GM12878 (cell line): Measurements from ENCODE around the gene TCF15. TPM values are rescaled to one million over a fixed set of nuclear protein-coding genes. Genes with fewer than 3 reads are reported as not detected.

Source experiments
- ATAC-seq: fragments of 200-7000 bp; cut with Tn5 transposase; 3 replicates; pipeline ENCODE4 v1.9.1; 2020; ENCODE audit warnings: mild to moderate bottlenecking, moderate library complexity
- BruUV-seq: library from RNA; stranded (reverse); fragments of 400-500 nt; replicated peaks from 2 replicates; lab custom pipeline; 2021; lab: Mats Ljungman, UMichigan
- CTCF ChIA-PET: fragments of 300-600 bp; sonication (Branson Sonifier 250); formaldehyde crosslinking; extraction: SDS; loops from one replicate; lab custom pipeline; 2021; ENCODE audit warnings: inconsistent platforms; lab: Yijun Ruan, JAX
- POLR2A ChIA-PET: fragments of 350-600 bp; formaldehyde crosslinking; extraction: SDS; loops from one replicate; lab custom pipeline; 2021; ENCODE audit warnings: inconsistent platforms; lab: Charles Lee
- RAD21 ChIA-PET: fragments of 300-600 bp; sonication (Branson Sonifier 250); formaldehyde crosslinking; loops from one replicate; lab custom pipeline; 2023; ENCODE audit warnings: antibody characterized with exemption; ENCODE audit not compliant: unreplicated experiment; lab: Charles Lee
- SMC1A ChIA-PET: fragments of 300-600 bp; sonication (Branson Sonifier 250); formaldehyde crosslinking; loops from one replicate; lab custom pipeline; 2023; ENCODE audit not compliant: unreplicated experiment, uncharacterized antibody; lab: Charles Lee
- DNase-seq: peaks from one replicate; pipeline ENCODE4 v3.0.0-alpha.2; 2011; ENCODE audit warnings: low read depth, low spot score
- FAIRE-seq: peaks from 3 replicates; lab custom pipeline; 2011; peaks lifted over from hg19 to GRCh38; lab: Jason Lieb, UNC
- H2AFZ ChIP-seq: 2 replicates; pipeline ENCODE4 v1.6.0; 2011; ENCODE audit warnings: low read depth, low read length, control low read depth; ENCODE audit not compliant: control insufficient read depth
- H3K27ac ChIP-seq: 2 replicates; pipeline ENCODE4 v1.5.1; 2011; ENCODE audit warnings: control low read depth; ENCODE audit not compliant: control insufficient read depth, insufficient read depth
- H3K27me3 ChIP-seq, 2 experiments: replicated peaks in 1 of 2; 2 replicates each; pipeline versions ENCODE4 v1.6.0 to v1.6.1; 2011; ENCODE audit warnings: low read length in 1 of 2; ENCODE audit not compliant: control insufficient read depth in 2 of 2, insufficient read depth in 2 of 2
- H3K36me3 ChIP-seq, 2 experiments: 2 replicates each; pipeline ENCODE4 v1.5.1; 2011; ENCODE audit warnings: low read length in 1 of 2; ENCODE audit not compliant: control insufficient read depth in 2 of 2, insufficient read depth in 2 of 2
- H3K4me1 ChIP-seq: 2 replicates; pipeline ENCODE4 v1.6.1; 2011; ENCODE audit warnings: mild to moderate bottlenecking, low read length, moderate library complexity, mixed read lengths; ENCODE audit not compliant: control insufficient read depth, insufficient read depth
- H3K4me2 ChIP-seq: 2 replicates; pipeline ENCODE4 v1.6.0; 2011; ENCODE audit warnings: control low read depth; ENCODE audit not compliant: control insufficient read depth, insufficient read depth
- H3K4me3 ChIP-seq: fragments of 200-600 bp; sonication (generic); 2 replicates; pipeline ENCODE4 v1.5.1; 2016
- H3K79me2 ChIP-seq: 2 replicates; pipeline ENCODE4 v1.6.0; 2011; ENCODE audit warnings: low read length; ENCODE audit not compliant: control insufficient read depth, insufficient read depth
- H3K9ac ChIP-seq: 2 replicates; pipeline ENCODE4 v1.8.0; 2011; ENCODE audit warnings: low read length, control low read depth, mixed read lengths; ENCODE audit not compliant: control insufficient read depth, insufficient read depth
- H3K9me3 ChIP-seq: replicated peaks from 3 replicates; pipeline ENCODE4 v1.5.1; 2011; ENCODE audit warnings: mild to moderate bottlenecking, low read length; ENCODE audit not compliant: control insufficient read depth, insufficient read depth
- H4K20me1 ChIP-seq: 2 replicates; pipeline ENCODE4 v1.6.0; 2011; ENCODE audit not compliant: control insufficient read depth, insufficient read depth
- ASH2L ChIP-seq: fragments of 300-600, 200-600 bp; sonication (generic); IDR thresholded peaks from 2 replicates; pipeline ENCODE4 v1.6.1; 2017; ENCODE audit warnings: low read depth, mild to moderate bottlenecking, borderline replicate concordance
- HDAC2 ChIP-seq: fragments of 200-600 bp; sonication (generic); IDR thresholded peaks from 2 replicates; pipeline ENCODE4 v1.6.1; 2017
- IKZF1 ChIP-seq: fragments of 450-650 bp; conservative IDR thresholded peaks from 2 replicates; pipeline ENCODE4 v1.6.1; 2017; ENCODE audit warnings: antibody characterized with exemption, mild to moderate bottlenecking
- NR2C1 ChIP-seq: fragments of 450-650 bp; IDR thresholded peaks from 2 replicates; pipeline ENCODE4 v1.6.1; 2017; ENCODE audit warnings: antibody characterized with exemption, mild to moderate bottlenecking, moderate library complexity
- PAX5 ChIP-seq: IDR thresholded peaks from 2 replicates; pipeline ENCODE4 v1.6.1; 2011; ENCODE audit warnings: low read depth, low read length, borderline replicate concordance
- RB1 ChIP-seq: fragments of 450-650 bp; formaldehyde crosslinking; IDR thresholded peaks from 2 replicates; pipeline ENCODE4 v1.6.1; 2017; ENCODE audit warnings: mild to moderate bottlenecking, borderline replicate concordance
- SREBF2 ChIP-seq: IDR thresholded peaks from 2 replicates; pipeline ENCODE4 v1.6.1; 2012; ENCODE audit warnings: mild to moderate bottlenecking, low read length
- SUZ12 ChIP-seq: fragments of 200-600 bp; sonication (generic); IDR thresholded peaks from one replicate; pipeline ENCODE4 v1.6.1; 2018; ENCODE audit warnings: antibody characterized with exemption, mild to moderate bottlenecking; ENCODE audit not compliant: unreplicated experiment
- WGBS: methylation state at CpG from one replicate; pipeline ENCODE4 v1.1.6; 2016; ENCODE audit warnings: low lambda C conversion rate; ENCODE audit not compliant: insufficient replicate concordance, insufficient coverage; ENCODE audit errors: missing lambda C conversion rate; 5-methylcytosine and 5-hydroxymethylcytosine counted together
- in situ Hi-C: fragments of 300-500 bp; cut with MboI; formaldehyde crosslinking; loops from 9 replicates; pipeline ENCODE4 v1.14.3; 2018; ENCODE audit warnings: mixed read lengths
- intact Hi-C: fragments of 100-400 bp; cut with micrococcal nuclease; formaldehyde crosslinking; loops from one replicate; pipeline ENCODE4 v1.14.2; 2022; ENCODE audit not compliant: unreplicated experiment
- polyA plus RNA-seq, 11 experiments: library from polyadenylated mRNA; depleted of rRNA in 4 of 11; unstranded in 6 of 11; stranded (reverse) in 5 of 11; fragments of >200 nt; fragmentation: Nextera tagmentation in 4 of 11; fragmentation: Illumina TruSeq in 1 of 11; extraction: Ambion mirVana in 4 of 11; extraction: Trizol in 1 of 11; gene quantifications; 1 replicate in 1 of 11; 2 replicates in 10 of 11; pipeline versions ENCODE4 v1.2.1 to v1.2.3, GENCODE V29; 2011 to 2016; ENCODE audit warnings: inconsistent platforms in 2 of 11, missing spikeins in 2 of 11, low read depth in 1 of 11
- total RNA-seq, 4 experiments: library from RNA; depleted of rRNA in 3 of 4; stranded (reverse); fragments of >200 nt in 3 of 4; fragmentation: Illumina TruSeq in 1 of 4; extraction: Trizol in 1 of 4; gene quantifications; 2 replicates each; pipeline versions ENCODE4 v1.2.1 to v1.2.3, GENCODE V29; 2013 to 2021
- TF ChIP-seq, protein P1 (sequence below): fragments of 450-650 bp; conservative IDR thresholded peaks from 2 replicates; pipeline ENCODE4 v1.6.1; 2017; ENCODE audit warnings: mild to moderate bottlenecking, moderate library complexity

Gene TCF15
- total and polyA plus RNA-seq, 10 of the 15 experiments (the other 5 are each of a cell fraction or from before 2014, with no cell fraction given), result 0.08 TPM; not detected in 9

DNA sequence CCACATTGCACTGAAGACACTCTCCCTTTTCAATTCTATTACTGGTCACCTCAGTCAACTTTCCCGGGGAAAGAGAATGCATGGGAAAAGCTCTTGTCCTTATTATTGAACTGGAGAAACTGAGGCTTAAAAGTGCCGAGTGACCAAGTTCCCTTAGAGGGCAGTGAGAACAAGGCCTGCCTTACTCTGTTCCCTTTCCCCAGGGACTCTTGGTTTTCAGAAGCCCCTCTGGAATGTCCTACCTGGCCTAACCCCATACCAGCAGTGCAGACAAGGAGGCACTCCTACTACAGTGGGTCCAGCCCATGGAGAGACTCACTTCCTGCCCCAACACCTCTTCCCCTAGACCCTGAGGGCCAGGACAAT, 36.7 kb upstream of the TCF15 start:
- TF ChIP-seq NR2C1 (no peak), RB1 (no peak), SUZ12 (no peak), HDAC2 (no peak), ASH2L (no peak), SREBF2 (no peak), IKZF1 (no peak), PAX5 (no peak)
- TF ChIP-seq, protein P1, sequence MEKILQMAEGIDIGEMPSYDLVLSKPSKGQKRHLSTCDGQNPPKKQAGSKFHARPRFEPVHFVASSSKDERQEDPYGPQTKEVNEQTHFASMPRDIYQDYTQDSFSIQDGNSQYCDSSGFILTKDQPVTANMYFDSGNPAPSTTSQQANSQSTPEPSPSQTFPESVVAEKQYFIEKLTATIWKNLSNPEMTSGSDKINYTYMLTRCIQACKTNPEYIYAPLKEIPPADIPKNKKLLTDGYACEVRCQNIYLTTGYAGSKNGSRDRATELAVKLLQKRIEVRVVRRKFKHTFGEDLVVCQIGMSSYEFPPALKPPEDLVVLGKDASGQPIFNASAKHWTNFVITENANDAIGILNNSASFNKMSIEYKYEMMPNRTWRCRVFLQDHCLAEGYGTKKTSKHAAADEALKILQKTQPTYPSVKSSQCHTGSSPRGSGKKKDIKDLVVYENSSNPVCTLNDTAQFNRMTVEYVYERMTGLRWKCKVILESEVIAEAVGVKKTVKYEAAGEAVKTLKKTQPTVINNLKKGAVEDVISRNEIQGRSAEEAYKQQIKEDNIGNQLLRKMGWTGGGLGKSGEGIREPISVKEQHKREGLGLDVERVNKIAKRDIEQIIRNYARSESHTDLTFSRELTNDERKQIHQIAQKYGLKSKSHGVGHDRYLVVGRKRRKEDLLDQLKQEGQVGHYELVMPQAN, result no peak
- TF ChIP-seq, all 136 proteins: peak for 0
- RAD21 ChIA-PET, result interaction anchor here (1.4 to 4.3 kb wide), 7 partner anchors 17 to 293 kb away, joined by 3 to 29 read pairs (median 8); no protein-coding TSS in a partner anchor
- FAIRE-seq, result no peak
- H3K36me3 ChIP-seq, result peaks cover 0 to 4% of the 10 kb centered on the region in 2 experiments; a peak in 3 of 4 replicates
- no peak overlapping the region for H2AFZ ChIP-seq
- in situ Hi-C loops (loop anchor here (5.0 kb wide), 2 partner anchors 85 to 295 kb away; no protein-coding TSS in a partner anchor), intact Hi-C loops (no loop called here)
- peaks cover 2% of the 10 kb centered on the region; the same call in 1 of the 2 replicates for H3K4me1 ChIP-seq
- H3K4me3 ChIP-seq, result no peak overlapping the region
- H3K79me2 ChIP-seq, result peaks cover 3% of the 10 kb centered on the region
- ATAC-seq, result no peak
- H4K20me1 ChIP-seq, result no peaks in the 10 kb centered on the region
- no peak overlapping the region for H3K27ac ChIP-seq
- no peak overlapping the region for H3K9ac ChIP-seq
- no peak overlapping the region for H3K4me2 ChIP-seq
- WGBS, result 96% methylated on average over 2 of the region's 2 CpGs
- POLR2A ChIA-PET, result no interaction called here
- no peaks in the 10 kb centered on the region for H3K27me3 ChIP-seq
- SMC1A ChIA-PET, result interaction anchor here (1.2 to 5.2 kb wide), 4 partner anchors 58 to 293 kb away, joined by 3 to 75 read pairs (median 8); no protein-coding TSS in a partner anchor
- CTCF ChIA-PET, result interaction anchor here (0.7 to 7.5 kb wide), 8 partner anchors 10 to 292 kb away, joined by 3 to 190 read pairs (median 30); partner anchors contain the start of gene CSNK2A1
- no peak for DNase-seq
- no TSS peak for BruUV-seq
- no peaks in the 10 kb centered on the region for H3K9me3 ChIP-seq
